ENCODE data around the gene TMEM92.

The TMEM92 gene

DNA sequence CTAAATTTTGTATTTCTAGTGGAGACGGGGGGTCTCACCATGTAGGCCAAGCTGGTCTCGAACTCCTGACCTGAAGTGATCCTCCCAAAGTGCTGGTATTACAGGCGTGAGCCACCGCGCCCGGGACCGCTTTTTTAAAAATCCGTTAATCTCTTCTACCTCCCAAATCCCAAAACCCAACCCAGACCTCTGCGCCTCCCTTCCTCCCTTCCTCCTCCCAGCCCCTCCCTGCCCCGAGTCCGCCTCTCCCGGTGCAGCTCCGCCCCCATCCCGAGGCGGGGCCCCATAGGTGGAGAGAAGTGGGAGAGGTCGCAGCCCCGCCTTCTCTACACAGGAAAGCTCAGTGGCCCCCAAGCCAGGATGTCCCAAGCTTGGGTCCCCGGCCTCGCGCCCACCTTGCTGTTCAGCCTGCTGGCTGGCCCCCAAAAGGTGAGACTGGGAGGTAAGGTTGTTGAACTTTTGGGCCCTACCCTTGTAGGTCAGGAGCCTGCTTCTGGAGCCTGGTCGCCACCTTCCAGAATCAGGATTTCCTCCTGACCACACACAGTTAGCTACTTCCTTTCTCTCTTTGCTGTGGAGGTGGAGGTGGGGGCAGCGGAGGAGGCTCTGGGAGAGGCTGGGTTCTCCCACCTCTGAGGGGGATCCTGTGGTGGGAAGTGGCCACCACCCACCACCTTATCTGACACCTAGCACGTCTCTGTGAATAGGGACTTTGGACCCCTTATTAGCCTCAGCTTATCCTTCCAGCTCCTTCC is at the start of gene TMEM92:
Gene TMEM92 (plus strand): TSS at position 325 of the 755 bp plus-strand sequence. CDS start 36 bp downstream, at position 361.
- DNase-seq = peak; percentile 32

DNA sequence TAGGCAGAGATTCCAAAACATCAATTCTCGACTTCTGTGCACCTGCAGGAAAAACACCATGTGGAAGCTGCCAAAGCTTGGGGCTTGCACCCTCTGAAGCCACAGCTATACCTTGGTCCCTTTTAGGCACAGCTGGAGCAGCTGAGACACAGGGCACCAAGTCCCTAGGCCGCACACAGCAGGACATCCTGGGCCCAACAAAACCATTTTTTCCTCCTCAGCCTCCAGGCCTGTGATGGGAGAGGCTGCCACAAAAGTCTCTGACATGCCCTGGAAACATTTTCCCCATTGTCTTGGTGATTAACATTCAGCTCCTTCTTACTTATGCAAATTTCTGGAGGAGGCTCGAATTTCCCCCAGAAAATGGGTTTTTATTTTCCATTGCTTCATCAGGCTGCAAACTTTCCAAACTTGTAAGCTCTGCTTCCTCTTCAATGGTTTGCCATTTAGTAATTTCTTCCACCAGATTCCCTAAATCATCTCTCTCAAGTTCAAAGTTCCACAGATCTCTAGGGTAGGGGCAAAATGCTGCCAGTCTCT is 48.5 kb upstream of the TMEM92 start:
- no peak for DNase-seq

DNA sequence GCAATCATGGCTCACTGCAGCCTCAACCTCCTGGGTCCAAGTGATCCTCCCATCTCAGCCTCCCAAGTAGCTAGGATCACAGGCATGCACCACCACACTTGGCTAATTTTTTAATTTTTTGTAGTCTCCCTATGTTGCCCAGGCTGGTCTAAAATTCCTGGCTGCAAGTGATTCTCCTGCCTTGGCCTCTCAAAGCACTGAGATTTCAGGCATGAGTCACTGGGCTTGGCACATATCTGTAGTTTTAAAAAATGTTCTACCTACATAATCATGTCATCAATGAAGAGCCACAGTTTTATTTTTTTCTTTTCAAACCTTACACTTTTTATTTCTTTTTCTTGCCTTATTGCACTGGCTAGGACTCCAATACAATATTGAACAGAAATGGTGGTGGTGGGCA is 39.7 kb upstream of the TMEM92 start:
- DNase-seq = no peak

DNA sequence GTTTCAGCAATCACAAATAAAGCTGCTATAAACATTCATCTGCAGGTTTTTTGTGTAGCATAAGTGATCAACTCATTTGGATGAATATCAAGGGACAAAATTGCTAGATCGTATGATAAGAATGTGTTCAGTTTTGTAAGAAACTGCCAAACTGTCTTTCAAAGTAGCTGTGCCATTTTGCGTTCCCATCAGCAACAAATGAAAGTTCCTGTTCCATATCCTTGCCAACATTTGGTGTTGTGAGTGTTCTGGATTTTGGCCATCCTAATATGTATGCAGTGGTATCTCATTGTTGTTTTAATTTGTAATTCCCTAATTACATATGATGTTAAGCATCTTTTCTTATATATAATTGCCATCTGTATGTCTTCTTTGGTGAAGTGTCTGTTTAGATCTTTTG is 36.4 kb upstream of the TMEM92 start:
- no peak for DNase-seq

DNA sequence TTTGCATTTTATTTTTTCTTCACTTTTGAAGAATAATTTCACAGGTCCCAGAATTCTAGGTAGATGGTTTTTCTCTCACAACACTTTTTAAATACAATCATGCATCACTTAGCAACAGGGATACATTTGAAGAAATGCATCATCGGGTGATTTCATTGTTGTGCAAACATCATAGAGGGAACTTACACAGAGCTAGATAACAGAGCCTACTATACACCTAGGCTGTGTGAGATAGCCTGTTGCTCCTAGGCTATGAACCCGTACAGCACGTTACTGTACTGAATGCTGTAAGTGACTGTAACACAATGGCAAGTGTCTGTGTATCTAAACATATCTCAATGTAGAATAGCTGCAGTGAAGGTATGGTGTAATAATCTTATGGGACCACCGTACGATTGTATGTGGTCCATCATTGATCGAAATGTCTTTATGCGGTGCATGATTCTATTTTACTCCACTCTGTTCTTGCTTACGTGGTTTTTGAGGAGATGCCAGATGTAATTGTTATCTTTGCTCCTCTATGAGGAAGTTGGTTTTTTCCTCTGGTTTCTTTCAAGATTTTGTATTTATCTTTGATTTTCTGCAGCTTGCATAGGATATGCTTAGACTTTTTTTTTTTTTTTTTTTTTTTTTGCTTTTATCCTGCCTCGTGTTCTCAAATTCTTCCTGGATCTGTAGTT is 35.5 kb upstream of the TMEM92 start:
- no peak for DNase-seq

DNA sequence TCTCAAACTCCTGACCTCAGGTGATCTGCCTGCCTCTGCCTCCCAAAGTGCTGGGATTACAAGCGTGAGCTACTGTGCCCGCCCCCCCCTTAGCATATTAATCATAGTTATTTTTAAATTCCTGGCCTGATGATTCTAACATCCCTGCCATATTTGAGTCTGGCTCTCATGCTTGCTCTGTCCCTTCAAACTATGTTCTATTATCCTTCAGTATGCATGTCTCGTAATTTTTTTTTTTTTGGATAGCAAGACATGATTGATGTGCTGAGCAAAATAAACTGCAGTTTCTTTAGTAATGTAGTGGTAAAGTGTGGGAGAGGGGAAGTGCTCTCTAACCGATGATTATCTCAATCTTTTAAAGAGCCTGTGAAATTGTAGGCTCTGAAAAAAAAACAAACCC is 34.3 kb upstream of the TMEM92 start:
- DNase-seq = no peak

DNA sequence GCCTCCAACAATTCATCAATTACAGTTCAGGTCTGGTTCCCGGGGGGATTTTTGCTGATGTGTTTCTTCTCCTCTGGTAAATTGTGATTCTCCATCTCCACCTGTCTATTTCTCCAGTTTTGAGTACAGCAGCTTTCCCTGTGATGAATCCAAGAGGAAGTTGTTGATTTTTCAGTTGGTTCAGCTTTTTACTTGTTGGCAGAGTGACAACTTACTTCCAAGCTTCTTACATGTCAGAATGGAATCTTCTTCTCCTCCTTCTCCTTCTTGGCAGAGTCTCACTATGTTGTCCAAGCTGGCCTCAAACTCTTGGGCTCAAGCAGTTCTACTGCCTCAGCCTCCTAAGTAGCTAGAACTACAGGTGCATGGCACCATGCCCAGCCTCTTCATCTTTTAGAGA is 33.4 kb upstream of the TMEM92 start:
- no peak for DNase-seq

DNA sequence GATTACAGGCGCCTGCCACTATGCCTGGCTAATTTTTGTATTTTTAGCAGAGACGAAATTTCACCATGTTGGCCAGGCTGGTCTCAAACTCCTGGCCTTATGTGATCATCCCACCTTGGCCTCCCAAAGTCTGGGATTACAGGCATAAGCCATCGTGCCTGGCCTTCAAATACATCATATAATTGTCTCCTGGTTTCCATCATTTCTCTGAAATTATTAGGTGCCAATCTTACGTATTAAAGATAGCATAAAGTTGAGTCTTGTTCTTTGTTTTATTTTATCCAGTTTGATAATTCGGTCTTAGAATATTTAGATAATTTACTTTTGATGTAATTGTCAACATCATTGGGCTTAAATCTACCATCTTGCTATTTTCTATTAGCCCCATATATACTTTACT is 32.8 kb upstream of the TMEM92 start:
- no peak for DNase-seq

DNA sequence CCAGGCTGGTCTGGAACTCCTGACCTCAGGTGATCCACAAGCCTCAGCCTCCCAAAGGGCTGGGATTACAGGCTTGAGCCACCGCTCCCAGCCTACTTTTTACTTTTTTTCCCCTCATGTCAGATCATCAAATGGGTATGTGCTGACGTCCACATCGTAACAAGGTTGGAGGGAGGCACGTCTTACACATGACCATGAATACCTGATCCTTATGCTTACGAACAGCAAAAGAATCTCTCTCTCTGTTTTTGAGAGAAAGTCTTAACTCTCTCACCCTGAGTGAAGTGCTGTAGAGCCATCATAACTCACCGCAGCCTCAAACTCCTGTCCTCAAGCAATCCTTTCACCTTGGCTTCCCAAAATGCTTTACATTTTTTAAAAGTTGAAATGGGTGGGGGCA is 29.5 kb upstream of the TMEM92 start:
- DNase-seq = no peak

DNA sequence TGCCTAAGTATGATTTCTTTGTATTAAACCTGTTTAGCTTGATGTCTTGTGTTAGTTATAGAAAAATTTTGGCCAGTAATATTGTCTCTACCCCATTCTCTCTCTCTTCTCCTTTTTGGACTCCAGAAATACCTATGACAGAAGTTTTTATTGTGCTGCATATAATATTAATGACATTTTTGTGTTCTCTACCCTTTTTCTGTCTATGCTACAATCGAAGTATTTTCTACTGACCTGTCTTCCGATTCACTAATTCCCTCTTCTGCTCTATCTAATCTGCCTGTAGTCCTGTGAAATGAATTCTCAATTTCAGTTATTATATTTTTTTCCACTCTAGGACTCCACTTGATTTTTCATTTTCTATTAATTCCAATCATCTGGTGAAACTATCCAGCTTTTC is 26.0 kb upstream of the TMEM92 start:
- DNase-seq = no peak

DNA sequence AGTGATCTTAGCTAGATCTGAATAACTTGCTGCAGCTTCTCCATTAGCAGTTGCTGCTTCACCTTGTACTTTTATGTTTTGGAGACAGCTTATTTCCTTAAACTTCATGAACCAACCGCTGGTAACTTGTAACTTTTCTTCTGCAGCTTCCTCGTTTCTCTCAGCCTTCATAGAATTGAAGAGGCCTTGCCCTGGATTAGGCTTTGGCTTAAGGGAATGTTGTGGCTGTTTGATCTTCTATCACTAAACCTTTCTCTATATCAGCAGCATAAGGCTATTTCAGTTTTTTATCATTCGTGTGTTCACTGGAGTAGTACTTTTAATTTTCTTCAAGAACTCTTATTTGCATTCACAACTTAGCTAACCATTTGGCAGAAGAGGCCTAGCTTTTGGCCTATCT is 21.5 kb upstream of the TMEM92 start:
- no peak for DNase-seq

DNA sequence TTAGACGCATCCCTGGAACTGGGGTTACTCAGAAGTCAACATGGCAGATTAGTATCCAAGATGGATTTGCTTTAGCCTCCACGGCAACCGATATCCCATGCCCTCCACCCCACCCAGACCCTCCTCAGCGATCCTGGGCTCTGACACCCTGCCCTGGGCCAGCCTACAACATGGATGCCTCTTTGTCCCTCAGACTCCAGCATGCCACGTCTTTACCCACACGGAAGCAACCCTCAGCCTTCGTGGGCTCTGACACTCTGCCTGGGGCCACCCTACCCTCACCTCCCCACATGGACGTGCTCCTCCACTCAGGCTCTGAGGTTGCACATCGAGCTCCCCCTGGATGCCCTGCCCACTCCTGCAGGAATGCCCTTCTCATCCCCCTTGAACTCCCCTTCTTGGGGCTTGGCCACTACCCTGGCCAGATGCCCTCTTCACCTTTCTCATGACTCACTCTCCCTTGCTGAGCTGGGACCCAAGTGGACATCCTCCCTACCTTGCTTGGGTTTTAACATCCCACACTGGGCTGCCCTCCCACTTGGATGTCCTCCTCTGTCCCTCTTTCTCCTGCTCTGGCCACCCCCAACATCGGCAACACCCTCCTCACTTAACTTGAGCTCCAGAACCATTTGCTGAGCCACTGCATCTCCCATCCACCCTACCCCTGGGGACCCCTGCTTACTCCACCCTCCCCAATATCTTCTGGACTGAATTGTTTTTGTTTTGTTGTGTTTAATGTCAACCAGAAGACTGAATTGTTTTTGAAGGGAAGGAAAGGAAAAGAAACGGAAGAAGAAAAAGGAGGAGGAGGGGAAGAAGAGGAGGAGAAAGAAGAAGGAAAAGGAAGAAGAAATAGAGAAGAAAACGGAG is 18.3 kb upstream of the TMEM92 start:
- no peak for DNase-seq

DNA sequence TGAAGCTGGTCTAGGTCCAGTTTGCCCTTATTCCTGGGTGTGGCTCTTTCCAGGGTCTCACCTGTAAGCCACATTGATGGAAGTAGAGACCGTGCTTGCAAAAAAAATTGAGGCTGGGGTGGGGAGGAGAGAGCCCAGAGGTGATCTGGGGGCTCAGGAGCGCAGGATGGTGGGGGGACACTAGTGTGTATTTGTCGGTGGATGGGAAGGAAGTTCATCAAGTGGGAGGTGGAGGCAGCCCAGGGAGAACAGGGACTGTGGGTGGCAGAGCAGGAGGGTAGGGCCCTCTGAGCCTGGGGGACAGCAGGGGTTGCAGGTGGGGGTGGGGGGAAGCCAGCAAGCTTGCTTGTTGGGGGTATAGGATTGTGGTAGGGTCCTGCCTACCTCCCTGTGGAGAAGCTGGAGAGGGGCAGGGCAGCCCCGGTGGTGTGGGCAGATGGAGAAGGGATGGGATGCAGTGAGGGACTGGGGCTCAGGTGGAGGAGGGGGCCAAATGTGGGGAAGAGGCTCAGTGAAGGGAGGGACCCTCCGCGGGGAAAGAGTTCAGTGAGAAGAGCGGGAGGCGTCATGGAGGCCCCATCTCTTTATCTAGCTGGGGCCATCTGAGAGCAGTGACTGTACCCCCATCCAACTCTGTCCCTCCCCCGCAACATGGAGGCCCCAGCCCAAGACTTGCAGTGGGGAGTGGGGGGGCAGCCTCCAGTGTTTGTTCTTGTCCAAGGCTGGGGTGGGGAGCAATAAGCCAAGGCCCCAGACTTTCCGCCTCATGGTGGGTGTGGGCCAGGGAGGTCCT is 17.2 kb upstream of the TMEM92 start:
- DNase-seq = no peak

DNA sequence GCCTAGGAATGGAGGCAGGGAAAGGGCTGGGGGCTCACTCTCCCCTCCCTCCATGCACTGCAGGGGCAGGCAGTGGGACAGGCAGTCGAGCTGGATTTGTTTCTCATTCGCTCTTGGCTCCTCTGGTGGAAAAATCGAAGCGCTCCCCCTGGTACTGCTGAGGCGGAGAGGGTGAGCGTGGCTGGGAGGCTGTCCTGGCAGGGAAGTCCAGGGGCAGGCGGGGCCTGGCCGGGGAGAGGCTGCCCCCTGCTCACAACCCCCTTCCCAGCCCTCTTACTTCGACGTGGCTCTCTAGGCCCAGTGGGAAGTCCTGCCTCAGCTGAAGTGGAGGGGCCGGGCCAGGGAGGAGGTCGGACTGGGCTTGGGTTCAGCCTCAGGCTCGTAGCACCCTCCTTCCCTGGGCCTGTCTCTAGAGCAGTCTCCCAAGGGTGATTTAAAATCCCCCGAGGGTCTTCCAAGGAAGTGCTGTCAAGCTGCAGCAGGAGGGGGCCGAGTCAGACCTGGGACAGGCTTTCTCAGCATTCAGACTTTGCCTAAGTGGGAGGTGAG is 16.5 kb upstream of the TMEM92 start:
- DNase-seq = no peak

DNA sequence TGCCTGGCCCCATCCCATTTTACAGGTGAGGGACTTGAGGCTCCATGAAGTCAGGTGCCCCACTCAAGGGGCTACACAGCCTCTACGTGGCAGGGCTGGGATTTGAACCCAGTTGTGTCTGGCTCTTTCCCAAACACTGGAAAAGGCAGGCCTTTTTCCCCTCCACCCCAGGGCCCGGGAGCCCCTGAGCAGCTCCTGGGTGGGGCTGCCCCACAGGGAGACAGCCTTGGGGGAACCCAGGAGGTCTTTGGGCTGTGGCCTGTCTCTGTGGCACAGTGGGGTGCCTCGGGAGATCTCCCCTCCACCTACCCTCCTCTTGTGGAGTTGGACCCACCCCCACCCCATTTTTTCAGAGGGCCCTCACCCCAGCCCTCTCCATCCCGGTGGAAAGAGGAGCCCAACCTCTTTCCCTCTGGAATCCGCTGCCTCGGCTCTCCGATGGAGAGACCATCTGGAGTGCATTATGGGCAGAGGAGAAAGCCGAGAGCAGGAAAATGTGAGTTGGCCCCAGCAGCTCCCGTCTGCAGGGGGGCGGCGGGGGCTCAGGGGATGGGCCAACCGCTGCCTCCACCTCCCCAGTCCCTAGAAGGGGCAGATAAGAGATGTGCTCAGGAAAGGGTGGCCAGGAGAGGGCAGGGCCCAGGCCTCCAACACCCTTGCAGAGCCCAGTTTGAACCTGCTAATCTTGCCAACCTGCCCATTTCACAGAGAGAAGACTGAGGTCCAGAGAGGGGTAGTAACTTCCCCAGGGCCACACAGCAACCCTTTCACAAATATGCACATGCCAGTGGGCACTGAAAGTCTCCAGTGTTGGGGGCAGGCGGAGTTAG is 15.4 kb upstream of the TMEM92 start:
- DNase-seq = no peak

DNA sequence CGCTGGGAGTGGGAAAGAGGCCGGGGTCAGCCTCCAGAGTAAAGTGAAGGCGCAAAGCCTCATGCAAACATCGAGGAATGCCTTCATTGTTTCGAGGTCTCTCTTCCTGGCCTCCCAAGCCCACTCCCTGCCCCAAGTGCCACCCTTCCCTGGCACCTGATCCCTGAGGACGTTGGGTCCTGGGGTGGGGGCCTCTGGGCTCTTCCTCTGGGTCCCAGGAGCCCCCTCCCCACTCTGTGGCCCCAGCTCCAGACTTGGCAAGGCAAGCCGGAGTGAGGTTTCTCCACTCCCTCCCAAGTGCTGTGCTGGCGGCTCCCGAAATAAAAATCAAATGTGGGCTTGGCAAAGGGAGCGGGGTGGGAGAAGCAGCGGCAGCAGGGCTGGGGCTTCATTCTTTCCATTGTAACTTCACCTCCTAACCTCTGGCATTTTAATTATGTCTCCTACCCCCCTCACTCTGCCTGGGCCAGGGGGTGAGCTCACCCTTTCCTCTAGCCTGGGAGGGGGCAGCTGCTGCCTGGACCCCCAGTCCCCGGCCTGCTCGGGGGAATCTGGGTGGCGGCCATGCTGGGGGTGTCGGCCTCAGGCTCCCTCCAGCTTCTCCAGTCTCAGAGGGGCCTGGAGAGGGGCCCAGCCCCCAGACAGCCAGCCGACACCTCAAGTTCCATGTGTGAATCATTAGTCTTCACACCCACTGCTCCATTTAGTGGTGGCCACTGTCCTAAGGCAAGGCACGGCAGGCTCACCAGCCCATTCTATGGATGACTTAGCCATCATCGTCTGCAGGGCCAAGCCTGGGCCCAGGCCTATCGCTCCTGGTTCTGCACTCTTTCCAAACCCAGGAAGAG is 14.6 kb upstream of the TMEM92 start:
- DNase-seq = no peak

DNA sequence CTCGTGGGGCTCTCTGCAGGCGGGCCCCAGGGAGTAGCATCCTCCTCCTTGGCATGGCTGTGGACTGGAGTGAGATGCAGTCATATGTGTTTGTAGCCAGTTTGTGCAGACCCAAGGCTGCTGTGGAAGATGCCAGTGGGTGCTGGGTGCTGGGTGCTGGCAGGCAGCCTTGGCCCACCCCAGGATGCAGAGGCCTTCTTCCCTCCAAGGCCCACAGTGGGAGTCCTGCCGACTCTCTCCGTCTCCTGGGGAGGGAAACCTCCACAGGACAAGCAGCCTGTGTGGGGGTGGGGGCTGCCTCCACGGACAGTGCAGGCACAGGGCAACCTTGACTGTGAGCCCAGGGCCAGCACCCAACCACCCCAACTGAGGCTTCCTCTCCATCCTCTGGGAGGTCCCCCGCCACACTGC is 13.8 kb upstream of the TMEM92 start:
- no peak for DNase-seq

DNA sequence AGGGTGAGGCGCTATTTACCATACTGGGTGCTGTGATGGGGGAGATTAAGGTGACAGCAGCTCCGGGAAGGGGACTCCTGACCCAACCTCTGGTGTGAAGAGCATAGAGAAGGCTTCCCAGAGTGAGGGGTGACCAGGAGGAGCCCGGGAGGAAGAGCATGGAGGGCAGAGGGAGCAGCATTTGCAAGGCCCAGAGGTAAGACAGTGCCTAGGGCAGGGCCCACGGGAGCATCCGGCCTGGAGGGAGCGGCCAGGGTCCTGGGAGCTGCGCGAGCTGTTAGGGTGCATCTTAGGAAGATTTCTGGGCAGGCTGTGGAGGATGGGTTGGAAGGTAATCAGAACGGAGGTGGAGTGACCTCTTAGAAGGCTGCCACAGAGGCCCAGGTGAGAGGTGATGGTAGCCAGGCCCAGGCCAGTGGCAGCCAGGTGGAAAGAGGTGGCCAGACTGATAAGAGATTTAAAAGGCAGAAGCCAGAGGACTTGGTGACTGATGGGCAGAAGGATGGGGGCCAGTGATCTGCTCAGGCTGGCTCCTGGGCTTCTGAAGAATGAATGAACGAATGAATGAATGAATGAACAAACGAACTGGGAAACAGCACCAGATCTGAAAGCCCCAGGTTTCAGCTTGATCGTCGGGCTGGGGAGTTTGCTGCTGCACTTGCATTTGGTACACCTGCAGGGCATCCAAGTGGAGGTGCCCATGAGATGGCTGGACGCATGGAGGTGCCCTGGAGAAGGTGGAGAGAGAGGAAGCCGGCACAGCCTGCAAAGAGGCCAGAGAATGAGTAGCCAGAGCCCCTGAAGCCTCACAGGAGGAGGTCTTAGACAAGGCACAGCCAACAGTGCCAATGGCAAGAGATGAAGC is 13.0 kb upstream of the TMEM92 start:
- DNase-seq = no peak
